Small intestine (tissue), 7 donors: Measurements from ENCODE around the gene GRHL3. TPM values are rescaled to one million over a fixed set of nuclear protein-coding genes. Genes with fewer than 3 reads are reported as not detected.
A peak's percentile ranks its signal among the peaks of the same experiment; 100 is the strongest.

Experiments
- DNase-seq, 2 donors: peaks; one replicate each; pipeline versions ENCODE4 v3.0.0 to v3.0.0-alpha.2; 2013
- FAIRE-seq: peaks from 2 replicates; lab custom pipeline; 2012; peaks lifted over from hg19 to GRCh38; lab: Jason Lieb, UNC
- H3K27ac ChIP-seq, 3 donors: one replicate each; pipeline ENCODE4 v1.5.1; 2013; ENCODE audit warnings: low read length in 2 of 3, mild to moderate bottlenecking in 2 of 3, control low read depth in 1 of 3, inconsistent platforms in 1 of 3, low read depth in 1 of 3, moderate library complexity in 1 of 3
- H3K27me3 ChIP-seq, 3 donors: one replicate each; pipeline ENCODE4 v1.6.1; 2013; ENCODE audit warnings: low read length in 3 of 3, inconsistent platforms in 1 of 3; ENCODE audit not compliant: control insufficient read depth in 3 of 3, insufficient read depth in 3 of 3
- H3K36me3 ChIP-seq, 3 donors: one replicate each; pipeline ENCODE4 v1.6.1; 2013; ENCODE audit warnings: low read length in 3 of 3, inconsistent platforms in 1 of 3, low read depth in 1 of 3, mild to moderate bottlenecking in 1 of 3, moderate library complexity in 1 of 3; ENCODE audit not compliant: control insufficient read depth in 3 of 3, insufficient read depth in 2 of 3
- H3K4me1 ChIP-seq, 3 donors: one replicate each; pipeline ENCODE4 v1.6.1; 2013; ENCODE audit warnings: low read length in 2 of 3, inconsistent platforms in 1 of 3, low read depth in 1 of 3, mild to moderate bottlenecking in 1 of 3, moderate library complexity in 1 of 3; ENCODE audit not compliant: control insufficient read depth in 3 of 3, insufficient read depth in 2 of 3
- H3K4me3 ChIP-seq, 3 donors: one replicate each; pipeline ENCODE4 v1.5.1; 2013; ENCODE audit warnings: low read length in 3 of 3, control low read depth in 1 of 3, inconsistent platforms in 1 of 3, low read depth in 1 of 3, mild to moderate bottlenecking in 1 of 3, moderate library complexity in 1 of 3
- H3K9me3 ChIP-seq, 2 donors: one replicate each; pipeline ENCODE4 v1.6.1; 2013; ENCODE audit warnings: low read depth in 1 of 2, low read length in 1 of 2; ENCODE audit not compliant: control insufficient read depth in 2 of 2, insufficient read depth in 1 of 2
- WGBS, 3 donors: extraction: QIAGEN DNeasy Blood & Tissue Kit; methylation state at CpG; one replicate each; pipeline ENCODE4 v1.1.7; 2013; 5-methylcytosine and 5-hydroxymethylcytosine counted together
- polyA plus RNA-seq, 4 donors: library from polyadenylated mRNA; stranded (reverse) in 3 of 4; unstranded in 1 of 4; fragments of 200-250 nt in 3 of 4; fragments of 120-200 nt in 1 of 4; gene quantifications; one replicate each; pipeline versions ENCODE4 v1.2.1 to v1.2.3, GENCODE V29; 2013
- donor health status: healthy with polysubstance abuse.
- donor health status: control.
- donor health status: control.
- donor health status: Bipolar disorder and iron deficiency.
- donor health status: healthy.

GRHL3 gene
- polyA plus RNA-seq, 4 donors, result 0.28 to 0.67 (median 0.31) TPM; not detected in 1

DNA sequence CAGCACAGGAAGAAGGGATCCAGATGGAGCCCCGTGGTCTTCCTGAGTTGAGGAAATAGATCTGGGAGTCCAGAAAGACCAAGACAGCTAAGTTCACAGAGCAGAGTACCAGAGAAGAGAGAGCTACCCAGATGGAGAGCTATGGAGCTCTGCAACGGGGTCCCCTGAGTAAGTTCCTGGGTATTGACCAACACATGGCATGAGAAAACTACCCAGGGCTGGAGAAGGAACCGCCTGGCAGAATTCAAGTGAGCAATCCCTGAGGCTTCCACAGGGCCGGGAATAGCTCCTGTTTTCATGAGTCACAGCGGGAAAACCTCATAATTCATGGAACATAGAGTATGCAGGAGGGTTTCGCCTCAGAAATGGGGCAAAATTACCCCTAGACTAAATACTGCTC lies 74.7 kb downstream of the GRHL3 start:
- FAIRE-seq, result no peak
- peaks cover 0 to 6% (median 4%) of the 10 kb centered on the region in 3 donors for H3K4me1 ChIP-seq
- WGBS, 3 donors, result 80 to 89% (median 88%) methylated on average over 6 of the region's 6 CpGs
- no peak for DNase-seq
- H3K27ac ChIP-seq, result no peak overlapping the region
- H3K9me3 ChIP-seq, result no peaks in the 10 kb centered on the region
- peaks cover 0 to 3% (median 0%) of the 10 kb centered on the region in 3 donors for H3K36me3 ChIP-seq
- no peak overlapping the region for H3K4me3 ChIP-seq
- H3K27me3 ChIP-seq, result no peaks in the 10 kb centered on the region

DNA sequence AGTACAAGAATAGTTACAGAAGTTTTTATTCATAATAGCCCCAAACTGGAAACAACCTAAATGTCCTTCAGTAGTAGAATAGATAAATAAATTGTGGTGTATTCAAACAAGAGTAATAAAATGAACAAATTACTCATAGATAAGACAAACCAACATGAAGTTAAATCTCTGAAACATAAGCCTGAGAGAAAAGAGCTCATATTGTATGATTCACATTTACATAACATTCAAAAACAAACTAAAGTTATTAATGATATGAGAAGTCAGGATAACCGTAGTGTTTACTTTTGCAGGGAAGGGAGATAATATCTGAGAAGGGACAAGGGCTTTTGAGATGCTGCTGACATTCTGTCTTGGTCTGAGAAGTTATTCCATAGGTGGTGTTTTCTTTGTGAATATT lies 80.9 kb downstream of the GRHL3 start:
- FAIRE-seq (peak; percentile 19), DNase-seq (no peak)
- WGBS, 3 donors, result 29 to 54% (median 36%) methylated on average over 1 of the region's 1 CpG

DNA sequence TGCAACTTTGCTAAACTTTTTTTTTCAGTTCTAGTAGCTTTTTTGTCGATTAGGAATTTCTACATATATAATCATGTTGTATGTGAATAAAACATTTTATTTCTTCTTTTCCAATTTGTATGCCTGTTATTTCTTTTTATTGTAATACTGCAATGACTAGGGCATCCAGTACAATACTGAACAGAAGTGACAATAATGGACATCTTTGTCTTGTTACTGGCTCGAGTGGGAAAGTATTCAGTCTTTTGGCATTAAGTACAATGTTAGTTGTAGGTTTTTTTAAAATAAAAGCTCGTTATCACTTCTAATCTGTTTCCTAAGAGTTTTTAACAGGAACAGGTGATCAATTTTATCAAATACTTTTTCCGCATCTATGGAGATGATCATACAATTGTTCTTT lies 84.6 kb downstream of the GRHL3 start:
- Histone ChIP-seq H3K27me3 (no peaks in the 10 kb centered on the region), H3K9me3 (no peaks in the 10 kb centered on the region), H3K36me3 (no peaks in the 10 kb centered on the region), H3K4me1 (no peaks in the 10 kb centered on the region), H3K27ac (no peak overlapping the region), H3K4me3 (no peak overlapping the region)
- DNase-seq, result no peak
- no peak for FAIRE-seq
- 89 to 94% (median 93%) methylated on average over 4 of the region's 4 CpGs for WGBS, 3 donors

More for the DNA sequence above, 80.9 kb downstream of the GRHL3 start:
- no peaks in the 10 kb centered on the region for H3K27me3 ChIP-seq
- H3K4me3 ChIP-seq, result no peak overlapping the region
- no peaks in the 10 kb centered on the region for H3K4me1 ChIP-seq
- no peak overlapping the region for H3K27ac ChIP-seq
- H3K9me3 ChIP-seq, result no peaks in the 10 kb centered on the region
- no peaks in the 10 kb centered on the region for H3K36me3 ChIP-seq

Other genes starting within 250 kb of the GRHL3 start
- gene MYOM3, start 207.2 kb upstream of the GRHL3 start, polyA plus RNA-seq, result 10 to 100 TPM in 1 of 4 donors, 1 to 10 TPM in 3; 1.7 to 84.8 (median 5.7) TPM
- 100 to 1,000 TPM in 1 of 4 donors, 10 to 100 TPM in 3; 16.3 to 131 (median 25.2) TPM for gene IL22RA1, start 176.2 kb upstream of the GRHL3 start, polyA plus RNA-seq
- gene IFNLR1, start 132.1 kb upstream of the GRHL3 start, polyA plus RNA-seq, result 1 to 10 TPM; 4.8 to 9.8 (median 6.9) TPM
- 10 to 100 TPM in 1 of 4 donors, 1 to 10 TPM in 3; 5.7 to 10.3 (median 6.5) TPM for gene STPG1, start 94.4 kb downstream of the GRHL3 start, polyA plus RNA-seq
- gene NIPAL3, start 96.4 kb downstream of the GRHL3 start, polyA plus RNA-seq, result 10 to 100 TPM in 3 of 4 donors, 1 to 10 TPM in 1; 4.9 to 16.4 (median 13.3) TPM
- gene RCAN3, start 183.5 kb downstream of the GRHL3 start, polyA plus RNA-seq, result 1 to 10 TPM; 1.9 to 8.3 (median 4.2) TPM
- 10 to 100 TPM in 1 of 4 donors, 1 to 10 TPM in 2, under 1 TPM in 1; 0.81 to 15.7 (median 3.0) TPM for gene NCMAP, start 236.7 kb downstream of the GRHL3 start, polyA plus RNA-seq